Breast epithelium (tissue), 3 donors: ENCODE results near the gene TUFT1.

ENCODE experiments used
- POLR2A ChIP-seq: fragments of 450-650 bp; IDR thresholded peaks from one replicate; pipeline ENCODE4 v1.6.1; 2016; ENCODE audit warnings: antibody characterized with exemption, mild to moderate bottlenecking, moderate library complexity
- TF ChIP-seq, protein P1 (sequence below), 3 donors: fragments of 450-650 bp; IDR thresholded peaks; one replicate each; pipeline ENCODE4 v1.5.1; 2016 to 2017; ENCODE audit warnings: antibody characterized with exemption in 3 of 3, mild to moderate bottlenecking in 3 of 3, moderate library complexity in 3 of 3

GRCh38 chr1:151491641-151492040 is 48.5 kb upstream of the TUFT1 start:
- TF ChIP-seq, protein P1, sequence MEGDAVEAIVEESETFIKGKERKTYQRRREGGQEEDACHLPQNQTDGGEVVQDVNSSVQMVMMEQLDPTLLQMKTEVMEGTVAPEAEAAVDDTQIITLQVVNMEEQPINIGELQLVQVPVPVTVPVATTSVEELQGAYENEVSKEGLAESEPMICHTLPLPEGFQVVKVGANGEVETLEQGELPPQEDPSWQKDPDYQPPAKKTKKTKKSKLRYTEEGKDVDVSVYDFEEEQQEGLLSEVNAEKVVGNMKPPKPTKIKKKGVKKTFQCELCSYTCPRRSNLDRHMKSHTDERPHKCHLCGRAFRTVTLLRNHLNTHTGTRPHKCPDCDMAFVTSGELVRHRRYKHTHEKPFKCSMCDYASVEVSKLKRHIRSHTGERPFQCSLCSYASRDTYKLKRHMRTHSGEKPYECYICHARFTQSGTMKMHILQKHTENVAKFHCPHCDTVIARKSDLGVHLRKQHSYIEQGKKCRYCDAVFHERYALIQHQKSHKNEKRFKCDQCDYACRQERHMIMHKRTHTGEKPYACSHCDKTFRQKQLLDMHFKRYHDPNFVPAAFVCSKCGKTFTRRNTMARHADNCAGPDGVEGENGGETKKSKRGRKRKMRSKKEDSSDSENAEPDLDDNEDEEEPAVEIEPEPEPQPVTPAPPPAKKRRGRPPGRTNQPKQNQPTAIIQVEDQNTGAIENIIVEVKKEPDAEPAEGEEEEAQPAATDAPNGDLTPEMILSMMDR (IDR thresholded peaks at IDR 0.05) = no peak
- TF ChIP-seq POLR2A = no peak
